ENCODE results near the gene KIF2C.
"Not testable (repeated sequence)": the region's sequence is repeated elsewhere in the genome, so short reads cannot be mapped to it uniquely, and the experiment has no call there.

KIF2C gene

DNA sequence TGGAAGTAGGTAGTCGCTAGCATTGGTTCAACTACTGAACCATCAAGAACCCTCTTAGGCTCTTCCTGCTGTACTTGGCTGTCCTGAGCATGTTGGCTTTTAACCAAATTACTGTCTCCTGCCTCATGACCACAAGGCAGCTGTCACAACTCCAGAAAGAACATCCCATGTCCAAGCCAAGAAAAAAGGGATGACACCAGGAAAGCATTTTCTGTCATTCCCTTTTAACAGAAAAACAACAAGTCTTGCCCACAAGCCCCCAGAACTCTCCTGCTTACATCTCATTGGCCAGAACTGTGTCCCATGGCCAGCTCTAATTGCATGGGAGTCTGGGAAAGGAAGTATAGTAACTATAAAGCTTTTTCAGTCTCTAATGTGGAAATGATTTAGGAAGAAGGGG lies 6.3 kb upstream of the KIF2C start:
- H3K27me3 ChIP-seq (ENCODE audit: insufficient read depth, low read depth): no peaks in the 10 kb centered on the region
- no peaks in the 10 kb centered on the region for H3K79me2 ChIP-seq (ENCODE audit: insufficient read depth, low read depth)
- no peaks in the 10 kb centered on the region for H3K36me3 ChIP-seq (ENCODE audit: insufficient read depth)
- no peaks in the 10 kb centered on the region for H4K20me1 ChIP-seq (ENCODE audit: insufficient read depth)
- no peak overlapping the region for H3K4me2 ChIP-seq
- no peak overlapping the region for H3K4me3 ChIP-seq (IDR thresholded peaks at IDR 0.05; ENCODE audit: insufficient read depth, low read depth, low read length)
- no peak overlapping the region for H3K9ac ChIP-seq
- TF ChIP-seq, protein P1, sequence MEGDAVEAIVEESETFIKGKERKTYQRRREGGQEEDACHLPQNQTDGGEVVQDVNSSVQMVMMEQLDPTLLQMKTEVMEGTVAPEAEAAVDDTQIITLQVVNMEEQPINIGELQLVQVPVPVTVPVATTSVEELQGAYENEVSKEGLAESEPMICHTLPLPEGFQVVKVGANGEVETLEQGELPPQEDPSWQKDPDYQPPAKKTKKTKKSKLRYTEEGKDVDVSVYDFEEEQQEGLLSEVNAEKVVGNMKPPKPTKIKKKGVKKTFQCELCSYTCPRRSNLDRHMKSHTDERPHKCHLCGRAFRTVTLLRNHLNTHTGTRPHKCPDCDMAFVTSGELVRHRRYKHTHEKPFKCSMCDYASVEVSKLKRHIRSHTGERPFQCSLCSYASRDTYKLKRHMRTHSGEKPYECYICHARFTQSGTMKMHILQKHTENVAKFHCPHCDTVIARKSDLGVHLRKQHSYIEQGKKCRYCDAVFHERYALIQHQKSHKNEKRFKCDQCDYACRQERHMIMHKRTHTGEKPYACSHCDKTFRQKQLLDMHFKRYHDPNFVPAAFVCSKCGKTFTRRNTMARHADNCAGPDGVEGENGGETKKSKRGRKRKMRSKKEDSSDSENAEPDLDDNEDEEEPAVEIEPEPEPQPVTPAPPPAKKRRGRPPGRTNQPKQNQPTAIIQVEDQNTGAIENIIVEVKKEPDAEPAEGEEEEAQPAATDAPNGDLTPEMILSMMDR (conservative IDR thresholded peaks at IDR 0.05; ENCODE audit: low read depth, low read length): no peak
- H3K27ac ChIP-seq: no peak overlapping the region
- H2AFZ ChIP-seq (ENCODE audit: low read depth): no peak overlapping the region
- H3K4me1 ChIP-seq (ENCODE audit: low read depth, poor library complexity, severe bottlenecking): peaks cover 27% of the 10 kb centered on the region

DNA sequence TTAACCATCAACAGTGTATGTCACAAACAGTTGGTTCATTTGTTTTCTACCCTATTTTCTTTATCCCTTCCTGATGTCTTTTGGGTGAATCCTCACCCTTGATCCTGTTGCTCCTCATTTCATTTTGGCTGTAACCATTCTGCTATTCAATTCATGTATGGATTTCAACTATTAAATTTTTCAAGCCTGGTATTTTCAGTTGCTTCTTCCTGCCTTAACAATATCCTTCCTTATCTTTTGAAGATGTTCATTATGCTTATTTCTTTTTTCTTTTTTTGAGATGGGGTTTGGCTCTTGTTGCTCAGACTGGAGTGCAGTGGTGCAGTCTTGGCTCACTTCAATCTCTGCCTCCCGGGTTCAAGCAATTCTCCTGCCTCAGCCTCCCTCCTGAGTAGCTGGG lies 5.9 kb upstream of the KIF2C start:
- Histone ChIP-seq H3K79me2 (ENCODE audit: insufficient read depth, low read depth) (no peaks in the 10 kb centered on the region), H3K27me3 (ENCODE audit: insufficient read depth, low read depth) (no peaks in the 10 kb centered on the region), H3K4me1 (ENCODE audit: low read depth, poor library complexity, severe bottlenecking) (peaks cover 27% of the 10 kb centered on the region), H3K4me3 (IDR thresholded peaks at IDR 0.05; ENCODE audit: insufficient read depth, low read depth, low read length) (no peak overlapping the region), H3K27ac (no peak overlapping the region), H3K4me2 (no peak overlapping the region), H2AFZ (ENCODE audit: low read depth) (no peak overlapping the region), H4K20me1 (ENCODE audit: insufficient read depth) (no peaks in the 10 kb centered on the region), H3K36me3 (ENCODE audit: insufficient read depth) (no peaks in the 10 kb centered on the region), H3K9ac (no peak overlapping the region)
- TF ChIP-seq, protein P1 (conservative IDR thresholded peaks at IDR 0.05; ENCODE audit: low read depth, low read length): no peak

DNA sequence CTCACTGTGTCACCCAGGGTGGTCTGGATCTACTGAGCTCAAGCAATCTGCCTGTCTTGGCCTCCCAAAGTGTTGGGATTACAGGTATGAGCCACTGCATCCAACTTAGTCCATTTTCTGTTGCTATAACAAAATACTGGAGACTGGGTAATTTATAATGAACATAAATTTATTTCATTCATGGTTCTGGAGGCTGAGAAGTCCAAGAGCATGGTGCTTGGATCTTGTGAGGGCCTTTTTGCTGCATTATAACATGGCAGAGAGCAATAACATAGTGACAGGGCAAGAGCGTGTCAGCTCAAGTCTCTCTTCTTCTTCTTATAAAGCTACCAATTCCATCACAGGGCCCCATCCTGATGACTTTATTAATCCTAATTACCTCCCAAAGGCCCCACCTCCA lies 3.6 kb upstream of the KIF2C start:
- Histone ChIP-seq H2AFZ (ENCODE audit: low read depth) (no peak overlapping the region), H3K27me3 (ENCODE audit: insufficient read depth, low read depth) (no peaks in the 10 kb centered on the region), H3K4me1 (ENCODE audit: low read depth, poor library complexity, severe bottlenecking) (peaks cover 23% of the 10 kb centered on the region), H3K79me2 (ENCODE audit: insufficient read depth, low read depth) (peaks cover 12% of the 10 kb centered on the region), H3K36me3 (ENCODE audit: insufficient read depth) (no peaks in the 10 kb centered on the region), H3K4me3 (IDR thresholded peaks at IDR 0.05; ENCODE audit: insufficient read depth, low read depth, low read length) (no peak overlapping the region), H3K27ac (no peak overlapping the region), H3K4me2 (no peak overlapping the region), H3K9ac (no peak overlapping the region), H4K20me1 (ENCODE audit: insufficient read depth) (no peaks in the 10 kb centered on the region)
- TF ChIP-seq, protein P1 (conservative IDR thresholded peaks at IDR 0.05; ENCODE audit: low read depth, low read length): no peak

DNA sequence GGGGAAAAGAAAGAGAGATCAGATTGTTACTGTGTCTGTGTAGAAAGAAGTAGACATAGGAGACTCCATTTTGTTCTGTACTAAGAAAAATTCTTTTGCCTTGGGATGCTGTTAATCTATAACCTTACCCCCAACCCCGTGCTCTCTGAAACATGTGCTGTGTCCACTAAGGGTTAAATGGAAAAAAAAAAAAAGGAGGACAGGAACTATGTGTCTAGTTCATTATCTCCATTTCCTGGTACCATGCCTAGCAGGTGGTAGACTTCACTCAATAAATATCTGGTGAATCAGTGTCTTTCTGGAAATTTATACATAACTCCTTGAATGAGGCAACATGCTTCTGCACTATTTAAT lies 707 bp upstream of the KIF2C start:
- peak overlapping the region; percentile 84 for H2AFZ ChIP-seq (ENCODE audit: low read depth)
- H3K36me3 ChIP-seq (ENCODE audit: insufficient read depth): not testable (repeated sequence)

DNA sequence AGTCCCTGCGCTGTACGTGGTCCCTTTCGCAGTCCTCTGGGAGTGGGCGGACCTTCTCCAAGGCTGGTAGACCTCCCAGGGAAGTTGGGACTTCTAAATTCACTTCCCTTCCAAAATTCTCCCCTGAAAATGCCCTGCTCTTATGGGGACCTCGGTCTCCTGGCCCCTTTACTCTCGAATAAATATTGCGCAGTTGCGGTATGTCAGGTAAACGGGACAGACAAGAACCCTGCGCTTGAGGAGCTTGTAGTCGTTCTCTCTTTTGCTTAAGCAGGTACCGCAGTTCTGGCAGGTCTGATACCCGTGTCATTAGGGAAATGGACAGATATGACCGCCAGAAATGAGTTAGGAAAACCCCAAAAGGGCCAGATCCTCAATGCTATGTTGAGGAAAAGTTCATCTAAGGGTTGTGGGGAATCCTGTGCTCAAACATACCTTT lies 561 bp downstream of the KIF2C start:
- Histone ChIP-seq H3K9ac (peak overlapping the region; percentile 64), H3K36me3 (ENCODE audit: insufficient read depth) (no peaks in the 10 kb centered on the region; the same call in 1 of the 2 replicates), H3K4me1 (ENCODE audit: low read depth, poor library complexity, severe bottlenecking) (peaks cover 43% of the 10 kb centered on the region), H3K27ac (peak overlapping the region; percentile 53), H3K27me3 (ENCODE audit: insufficient read depth, low read depth) (no peaks in the 10 kb centered on the region), H4K20me1 (ENCODE audit: insufficient read depth) (no peaks in the 10 kb centered on the region), H2AFZ (ENCODE audit: low read depth) (peak overlapping the region; percentile 51; the same call in 1 of the 2 replicates), H3K4me2 (peak overlapping the region; percentile 87), H3K79me2 (ENCODE audit: insufficient read depth, low read depth) (peaks cover 54% of the 10 kb centered on the region), H3K4me3 (IDR thresholded peaks at IDR 0.05; ENCODE audit: insufficient read depth, low read depth, low read length) (peak overlapping the region; percentile 83)
- TF ChIP-seq, protein P1 (conservative IDR thresholded peaks at IDR 0.05; ENCODE audit: low read depth, low read length): no peak

More for the DNA sequence above, 707 bp upstream of the KIF2C start:
- peak overlapping the region; percentile 54 for H3K4me2 ChIP-seq
- peaks cover 42% of the 10 kb centered on the region for H3K79me2 ChIP-seq (ENCODE audit: insufficient read depth, low read depth)
- peak overlapping the region; percentile 64; the same call in 1 of the 2 replicates for H3K9ac ChIP-seq
- peak overlapping the region; percentile 38; the same call in 1 of the 2 replicates for H3K27ac ChIP-seq
- peaks cover 34% of the 10 kb centered on the region for H3K4me1 ChIP-seq (ENCODE audit: low read depth, poor library complexity, severe bottlenecking)
- not testable (repeated sequence) for H3K4me3 ChIP-seq (IDR thresholded peaks at IDR 0.05; ENCODE audit: insufficient read depth, low read depth, low read length); H3K27me3 ChIP-seq (ENCODE audit: insufficient read depth, low read depth); H4K20me1 ChIP-seq (ENCODE audit: insufficient read depth)

Data from KMS-11 (cell line).